Measurements from ENCODE around the gene LYPD8.
A peak's percentile ranks its signal among the peaks of the same experiment; 100 is the strongest.

The LYPD8 gene

GRCh38 chr1:248757784-248758195, 2.2 kb upstream of the LYPD8 start:
- no peak for DNase-seq (ENCODE audit: low read depth)

- DNase-seq (ENCODE audit: low read depth), result no peak
Measured at GRCh38 chr1:248756636-248757035, 1.1 kb upstream of the LYPD8 start.

- no peak for DNase-seq (ENCODE audit: low read depth)
Measured at GRCh38 chr1:248756151-248756550, 592 bp upstream of the LYPD8 start.

GRCh38 chr1:248753708-248754280, 1.8 kb downstream of the LYPD8 start:
- no peak for DNase-seq (ENCODE audit: low read depth)

GRCh38 chr1:248753029-248753594, 2.4 kb downstream of the LYPD8 start:
- no peak for DNase-seq (ENCODE audit: low read depth)

- no peak for DNase-seq (ENCODE audit: low read depth)
Measured at GRCh38 chr1:248752161-248753028, 3.2 kb downstream of the LYPD8 start.

GRCh38 chr1:248751635-248752034, 3.9 kb downstream of the LYPD8 start:
- no peak for DNase-seq (ENCODE audit: low read depth)

GRCh38 chr1:248751142-248751541, 4.4 kb downstream of the LYPD8 start:
- DNase-seq (ENCODE audit: low read depth), result no peak

- DNase-seq (ENCODE audit: low read depth), result no peak
Measured at GRCh38 chr1:248750496-248750895, 5.1 kb downstream of the LYPD8 start.

GRCh38 chr1:248748211-248748610, 7.3 kb downstream of the LYPD8 start:
- DNase-seq (ENCODE audit: low read depth), result no peak

GRCh38 chr1:248740876-248741275, 14.7 kb downstream of the LYPD8 start:
- DNase-seq (ENCODE audit: low read depth), result no peak

GRCh38 chr1:248739572-248740205, 15.9 kb downstream of the LYPD8 start:
- no peak for DNase-seq (ENCODE audit: low read depth)

GRCh38 chr1:248737457-248737856, 18.1 kb downstream of the LYPD8 start:
- DNase-seq (ENCODE audit: low read depth), result no peak

GRCh38 chr1:248736977-248737376, 18.6 kb downstream of the LYPD8 start:
- no peak for DNase-seq (ENCODE audit: low read depth)

GRCh38 chr1:248733566-248733965, 22.0 kb downstream of the LYPD8 start:
- DNase-seq (ENCODE audit: low read depth), result no peak

GRCh38 chr1:248730507-248731335, 24.8 kb downstream of the LYPD8 start:
- no peak for DNase-seq (ENCODE audit: low read depth)

- peak; percentile 17 for DNase-seq (ENCODE audit: low read depth)
Measured at GRCh38 chr1:248714248-248714647, 41.3 kb downstream of the LYPD8 start.

GRCh38 chr1:248710305-248710900, 45.2 kb downstream of the LYPD8 start:
- DNase-seq (ENCODE audit: low read depth), result no peak

GRCh38 chr1:248704606-248705005, 51.0 kb downstream of the LYPD8 start:
- DNase-seq (ENCODE audit: low read depth), result no peak

- no peak for DNase-seq (ENCODE audit: low read depth)
Measured at GRCh38 chr1:248703674-248704073, 51.9 kb downstream of the LYPD8 start.

GRCh38 chr1:248702714-248703113, 52.8 kb downstream of the LYPD8 start, which contains the start of gene OR14I1:
Gene OR14I1, minus strand, starts transcription at chr1:248702766.
- DNase-seq (ENCODE audit: low read depth), result no peak

All from iris pigment epithelial cell (primary cell).